Measurements from ENCODE around the gene TMEM131L. TPM values are rescaled to one million over a fixed set of nuclear protein-coding genes. Genes with fewer than 3 reads are reported as not detected.

The TMEM131L gene
- total RNA-seq, 1 experiment from 2014 or later = 14.6 TPM

DNA sequence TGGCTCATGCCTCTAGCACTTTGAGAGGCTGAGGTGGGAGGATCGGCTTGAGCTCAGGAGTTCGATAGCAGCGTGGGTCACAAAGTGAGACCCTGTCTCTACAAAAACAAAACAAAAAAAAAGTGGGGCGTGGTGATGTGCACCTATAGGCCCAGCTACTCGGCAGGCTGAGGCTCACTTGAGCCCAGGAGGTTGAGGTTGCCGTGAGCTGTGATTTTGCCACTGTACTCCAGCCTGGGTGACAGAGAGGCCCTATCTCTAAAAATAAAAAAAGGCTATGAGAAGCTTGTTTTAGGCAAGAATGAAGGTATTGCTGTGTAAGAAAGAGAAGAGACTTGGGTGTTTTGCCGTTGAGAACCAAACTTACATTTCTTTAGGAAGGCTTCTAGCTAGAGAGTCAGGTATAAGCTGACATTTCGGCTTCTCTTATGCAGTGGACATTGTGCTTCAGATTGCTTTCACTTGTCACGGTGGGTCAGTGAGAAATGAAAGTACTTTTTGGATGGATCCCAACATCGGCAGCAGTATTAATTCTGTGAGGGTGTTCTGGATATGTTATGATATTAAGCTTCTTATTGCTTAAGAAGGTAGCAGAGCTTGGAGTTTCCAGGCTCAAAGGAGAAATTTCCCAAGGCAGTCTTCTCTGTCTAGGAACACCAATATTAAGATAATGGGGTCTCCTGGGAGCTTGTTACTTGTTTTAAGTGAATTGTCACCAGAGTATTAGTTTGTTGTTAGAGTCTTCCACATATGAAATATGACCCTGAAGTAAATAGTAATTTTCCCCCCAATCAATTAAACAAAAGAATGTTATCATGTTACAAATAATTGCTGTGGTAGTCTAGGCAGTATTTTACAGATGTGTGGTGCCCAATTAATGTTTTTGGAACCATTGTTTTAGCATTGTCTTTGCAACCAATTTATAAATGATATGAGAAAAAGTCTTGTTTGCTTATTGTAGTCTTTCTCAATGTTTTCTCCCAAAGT lies 17.6 kb downstream of the TMEM131L start:
- H3K4me1 Mint-ChIP-seq = peaks cover 46 to 50% of the 10 kb centered on the region in 2 experiments
- WGBS (ENCODE audit: extremely low coverage, insufficient read length, low lambda C conversion rate) = no CpG with 5 or more reads among the region's 10 CpGs
- H2AK5ac ChIP-seq (ENCODE audit: insufficient read length, low read length) = no peak overlapping the region

More for the DNA sequence above, 17.6 kb downstream of the TMEM131L start:
- no peak overlapping the region for H2AFZ ChIP-seq (ENCODE audit: low read length)
- H3T11ph ChIP-seq (ENCODE audit: low read length) = no peak overlapping the region
- H3K18ac ChIP-seq (ENCODE audit: insufficient read length, low read depth, low read length) = no peak overlapping the region
- H2BK5ac ChIP-seq (ENCODE audit: insufficient read length, low read length) = no peak overlapping the region
- H3K4me3 Mint-ChIP-seq = no peak overlapping the region
- H3K4me2 ChIP-seq (ENCODE audit: insufficient read depth, insufficient read length, low read length) = no peak overlapping the region
- no peak overlapping the region for H4K8ac ChIP-seq (replicated peaks; ENCODE audit: insufficient read length, low read depth, low read length)
- H3K27me3 ChIP-seq (ENCODE audit: insufficient read depth, low read length) = no peaks in the 10 kb centered on the region
- H3K27ac ChIP-seq (ENCODE audit: insufficient read length, low read depth, low read length) = no peak overlapping the region
- H3K56ac ChIP-seq (ENCODE audit: insufficient read length, low read depth, low read length) = no peak overlapping the region
- H3K23ac ChIP-seq (ENCODE audit: insufficient read length, low read depth, low read length) = no peak overlapping the region
- H3K4me1 ChIP-seq (ENCODE audit: insufficient read depth, low read length) = peaks cover 11% of the 10 kb centered on the region; the same call in 1 of the 2 replicates
- TF ChIP-seq, protein P1, sequence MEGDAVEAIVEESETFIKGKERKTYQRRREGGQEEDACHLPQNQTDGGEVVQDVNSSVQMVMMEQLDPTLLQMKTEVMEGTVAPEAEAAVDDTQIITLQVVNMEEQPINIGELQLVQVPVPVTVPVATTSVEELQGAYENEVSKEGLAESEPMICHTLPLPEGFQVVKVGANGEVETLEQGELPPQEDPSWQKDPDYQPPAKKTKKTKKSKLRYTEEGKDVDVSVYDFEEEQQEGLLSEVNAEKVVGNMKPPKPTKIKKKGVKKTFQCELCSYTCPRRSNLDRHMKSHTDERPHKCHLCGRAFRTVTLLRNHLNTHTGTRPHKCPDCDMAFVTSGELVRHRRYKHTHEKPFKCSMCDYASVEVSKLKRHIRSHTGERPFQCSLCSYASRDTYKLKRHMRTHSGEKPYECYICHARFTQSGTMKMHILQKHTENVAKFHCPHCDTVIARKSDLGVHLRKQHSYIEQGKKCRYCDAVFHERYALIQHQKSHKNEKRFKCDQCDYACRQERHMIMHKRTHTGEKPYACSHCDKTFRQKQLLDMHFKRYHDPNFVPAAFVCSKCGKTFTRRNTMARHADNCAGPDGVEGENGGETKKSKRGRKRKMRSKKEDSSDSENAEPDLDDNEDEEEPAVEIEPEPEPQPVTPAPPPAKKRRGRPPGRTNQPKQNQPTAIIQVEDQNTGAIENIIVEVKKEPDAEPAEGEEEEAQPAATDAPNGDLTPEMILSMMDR (conservative IDR thresholded peaks at IDR 0.05) = no peak
- H3K14ac ChIP-seq (ENCODE audit: insufficient read depth, low read length) = no peak overlapping the region; the same call in 1 of the 2 replicates
- no peak overlapping the region for H3K4ac ChIP-seq (ENCODE audit: low read depth, low read length)
- peaks cover 0 to 12% (median 8%) of the 10 kb centered on the region in 3 experiments; a peak in 5 of 7 replicates for H3K36me3 Mint-ChIP-seq (ENCODE audit: insufficient read depth in 1 of 3, low read depth in 3 of 3)
- no peak overlapping the region for H2BK15ac ChIP-seq (ENCODE audit: low read depth, low read length)
- H4K20me1 ChIP-seq (ENCODE audit: control insufficient read depth, insufficient read depth, insufficient read length) = no peaks in the 10 kb centered on the region
- H3K9me3 ChIP-seq (ENCODE audit: control insufficient read depth, low read depth, low read length) = no peaks in the 10 kb centered on the region
- no peak overlapping the region for H2BK120ac ChIP-seq (ENCODE audit: low read depth, low read length, poor library complexity, severe bottlenecking)
- H4K5ac ChIP-seq (ENCODE audit: insufficient read length, low read depth, low read length) = no peak overlapping the region
- no peak overlapping the region for H3K9ac ChIP-seq (ENCODE audit: extremely low read depth, insufficient read length, low read length)
- no peak overlapping the region for H2BK20ac ChIP-seq (ENCODE audit: low read depth, low read length, poor library complexity, severe bottlenecking)
- no peak overlapping the region; a peak in 1 of 7 replicates for H3K27ac Mint-ChIP-seq
- DNase-seq = no peak
- no peak overlapping the region for H2BK12ac ChIP-seq (ENCODE audit: insufficient read length, low read depth, low read length)
- H3K27me3 Mint-ChIP-seq (ENCODE audit: low read depth) = no peaks in the 10 kb centered on the region
- H3K79me1 ChIP-seq (ENCODE audit: insufficient read depth, low read depth, low read length, poor library complexity, severe bottlenecking) = peaks cover 2% of the 10 kb centered on the region
- H3K9me3 Mint-ChIP-seq = no peaks in the 10 kb centered on the region
- no peak overlapping the region for H4K91ac ChIP-seq (ENCODE audit: insufficient read length, low read depth, low read length)
- no peaks in the 10 kb centered on the region for H3K23me2 ChIP-seq (ENCODE audit: insufficient read length, low read depth, low read length, poor library complexity, severe bottlenecking)
- peaks cover 2% of the 10 kb centered on the region; the same call in 1 of the 2 replicates for H3K79me2 ChIP-seq (ENCODE audit: insufficient read depth, low read length)

Data from H9 (cell line).